Tibial nerve (tissue), 4 donors: ENCODE measurements around the gene MPPED1.

Experiments used
- EP300 ChIP-seq, 2 donors: sonication (generic); formaldehyde crosslinking; IDR thresholded peaks; one replicate each; pipeline ENCODE4 v1.6.1; 2017; ENCODE audit warnings: antibody characterized with exemption in 2 of 2, mild to moderate bottlenecking in 1 of 2
- TF ChIP-seq, protein P1 (sequence below), 5 experiments: fragments of 200-600 bp in 3 of 5; fragments of 450-650 bp in 2 of 5; sonication (generic) in 3 of 5; IDR thresholded peaks; one replicate each; pipeline ENCODE4 v1.5.1; 2016 to 2019; ENCODE audit warnings: antibody characterized with exemption in 5 of 5, mild to moderate bottlenecking in 3 of 5, moderate library complexity in 2 of 5

- TF ChIP-seq, protein P1, sequence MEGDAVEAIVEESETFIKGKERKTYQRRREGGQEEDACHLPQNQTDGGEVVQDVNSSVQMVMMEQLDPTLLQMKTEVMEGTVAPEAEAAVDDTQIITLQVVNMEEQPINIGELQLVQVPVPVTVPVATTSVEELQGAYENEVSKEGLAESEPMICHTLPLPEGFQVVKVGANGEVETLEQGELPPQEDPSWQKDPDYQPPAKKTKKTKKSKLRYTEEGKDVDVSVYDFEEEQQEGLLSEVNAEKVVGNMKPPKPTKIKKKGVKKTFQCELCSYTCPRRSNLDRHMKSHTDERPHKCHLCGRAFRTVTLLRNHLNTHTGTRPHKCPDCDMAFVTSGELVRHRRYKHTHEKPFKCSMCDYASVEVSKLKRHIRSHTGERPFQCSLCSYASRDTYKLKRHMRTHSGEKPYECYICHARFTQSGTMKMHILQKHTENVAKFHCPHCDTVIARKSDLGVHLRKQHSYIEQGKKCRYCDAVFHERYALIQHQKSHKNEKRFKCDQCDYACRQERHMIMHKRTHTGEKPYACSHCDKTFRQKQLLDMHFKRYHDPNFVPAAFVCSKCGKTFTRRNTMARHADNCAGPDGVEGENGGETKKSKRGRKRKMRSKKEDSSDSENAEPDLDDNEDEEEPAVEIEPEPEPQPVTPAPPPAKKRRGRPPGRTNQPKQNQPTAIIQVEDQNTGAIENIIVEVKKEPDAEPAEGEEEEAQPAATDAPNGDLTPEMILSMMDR (IDR thresholded peaks at IDR 0.05): no peak
- TF ChIP-seq EP300 (IDR thresholded peaks at IDR 0.05): no peak
Observed at GRCh38 chr22:43441751-43442150, 29.9 kb downstream of the MPPED1 start.
